HepG2 (cell line): ENCODE measurements around the gene LYRM4. TPM values are rescaled to one million over a fixed set of nuclear protein-coding genes. Genes with fewer than 3 reads are reported as not detected.

Source experiments
- ATAC-seq: fragments of 200-7000 bp; cut with Tn5 transposase; 3 replicates; pipeline ENCODE4 v1.9.1; 2020; ENCODE audit warnings: mild to moderate bottlenecking, moderate library complexity
- BruUV-seq: library from RNA; stranded (reverse); fragments of 400-500 nt; replicated peaks from 2 replicates; lab custom pipeline; 2021; lab: Mats Ljungman, UMichigan
- CTCF ChIA-PET: fragments of 300-600 bp; formaldehyde crosslinking; extraction: SDS; loops from one replicate; lab custom pipeline; 2021; ENCODE audit warnings: low total read pairs, inconsistent platforms, low intra/inter-chr PET ratio; lab: Yijun Ruan, JAX
- POLR2A ChIA-PET: fragments of 350-600 bp; sonication (Branson Sonifier 250); formaldehyde crosslinking; loops from one replicate; lab custom pipeline; 2020; ENCODE audit warnings: antibody characterized with exemption, inconsistent platforms; lab: Yijun Ruan, JAX
- DNase-seq: peaks from one replicate; pipeline ENCODE4 v3.0.0-alpha.2; 2015; ENCODE audit warnings: low spot score
- FAIRE-seq: peaks from 3 replicates; lab custom pipeline; 2011; peaks lifted over from hg19 to GRCh38; lab: Jason Lieb, UNC
- H2AFZ ChIP-seq: one replicate; pipeline ENCODE4 v1.6.1; 2011; ENCODE audit warnings: low read length, inconsistent platforms
- H3K27ac ChIP-seq: fragments of 300-600 bp; 3 replicates; pipeline ENCODE4 v1.8.0; 2011; ENCODE audit warnings: mixed run types, mild to moderate bottlenecking, mixed read lengths, low read length, inconsistent platforms; ENCODE audit not compliant: insufficient read depth; ENCODE audit errors: extremely low read length
- H3K27me3 ChIP-seq, 2 experiments: fragments of 200-600 bp in 1 of 2; 2 replicates in 1 of 2; 3 replicates in 1 of 2; pipeline versions ENCODE4 v1.6.0 to v1.8.0; 2011; ENCODE audit warnings: low read length in 2 of 2, mild to moderate bottlenecking in 2 of 2, moderate library complexity in 2 of 2, inconsistent platforms in 1 of 2; ENCODE audit not compliant: insufficient read depth in 2 of 2, control insufficient read depth in 1 of 2
- H3K36me3 ChIP-seq, 2 experiments: fragments of 200-600 bp in 1 of 2; replicated peaks in 1 of 2; 2 replicates in 1 of 2; 3 replicates in 1 of 2; pipeline versions ENCODE4 v1.5.1 to v1.8.0; 2011; ENCODE audit warnings: low read length in 2 of 2, inconsistent platforms in 1 of 2; ENCODE audit not compliant: insufficient read depth in 2 of 2, control insufficient read depth in 1 of 2
- H3K4me1 ChIP-seq: 2 replicates; pipeline ENCODE4 v1.5.1; 2012; ENCODE audit warnings: low read length, inconsistent platforms; ENCODE audit not compliant: insufficient read depth
- H3K4me2 ChIP-seq: 2 replicates; pipeline ENCODE4 v1.6.0; 2011; ENCODE audit warnings: low read depth, low read length, inconsistent platforms
- H3K4me3 ChIP-seq, 3 experiments: fragments of 200-600 bp in 1 of 3; sonication (generic), shearing (Covaris generic) in 1 of 3; replicated peaks in 1 of 3; 2 replicates each; pipeline ENCODE4 v1.5.1; 2011 to 2016; ENCODE audit warnings: low read length in 3 of 3, inconsistent platforms in 2 of 3, low read depth in 2 of 3, mild to moderate bottlenecking in 2 of 3, control low read depth in 1 of 3, mixed read lengths in 1 of 3; ENCODE audit not compliant: insufficient read depth in 1 of 3
- H3K79me2 ChIP-seq: one replicate; pipeline ENCODE4 v1.6.1; 2011; ENCODE audit warnings: low read length, inconsistent platforms; ENCODE audit not compliant: insufficient read depth
- H3K9ac ChIP-seq: 2 replicates; pipeline ENCODE4 v1.6.0; 2011; ENCODE audit warnings: mild to moderate bottlenecking, low read depth, low read length, inconsistent platforms; ENCODE audit not compliant: insufficient read depth
- H3K9me3 ChIP-seq: 2 replicates; pipeline ENCODE4 v1.5.1; 2012; ENCODE audit warnings: mild to moderate bottlenecking, low read length
- H4K20me1 ChIP-seq: 2 replicates; pipeline ENCODE4 v1.6.0; 2011; ENCODE audit warnings: inconsistent platforms, mild to moderate bottlenecking, low read length, moderate library complexity; ENCODE audit not compliant: insufficient read depth
- GZF1 ChIP-seq: sonication (generic); formaldehyde crosslinking; IDR thresholded peaks from 2 replicates; pipeline ENCODE4 v1.5.1; 2020; ENCODE audit warnings: mild to moderate bottlenecking, missing genetic modification reagents
- PRDM15 ChIP-seq: sonication (generic); formaldehyde crosslinking; IDR thresholded peaks from 2 replicates; pipeline ENCODE4 v1.4.0; 2020; ENCODE audit warnings: missing genetic modification reagents
- ZNF512 ChIP-seq: sonication (generic); formaldehyde crosslinking; IDR thresholded peaks from 2 replicates; pipeline ENCODE4 v1.4.0; 2020; ENCODE audit warnings: mild to moderate bottlenecking, missing genetic modification reagents
- ZNF543 ChIP-seq: sonication (generic); formaldehyde crosslinking; IDR thresholded peaks from 2 replicates; pipeline ENCODE4 v1.4.0; 2020; ENCODE audit warnings: mild to moderate bottlenecking, missing genetic modification reagents
- WGBS: methylation state at CpG from one replicate; pipeline ENCODE4 v1.1.6; 2017; ENCODE audit warnings: low lambda C conversion rate; 5-methylcytosine and 5-hydroxymethylcytosine counted together
- in situ Hi-C: cut with HindIII; loops from 2 replicates; pipeline ENCODE4 v1.10.0; 2017; ENCODE audit warnings: low pct_unique_long_range_greater_than_20kb; ENCODE audit not compliant: extremely low pct_ligation_motif_present
- intact Hi-C: fragments of 100-400 bp; cut with micrococcal nuclease; formaldehyde crosslinking; loops from one replicate; pipeline ENCODE4 v1.10.0; 2022; ENCODE audit not compliant: unreplicated experiment
- polyA plus RNA-seq, 8 experiments: library from polyadenylated mRNA; depleted of rRNA in 3 of 8; stranded (reverse) in 7 of 8; unstranded in 1 of 8; fragments of >200 nt; fragmentation: Illumina TruSeq in 4 of 8; extraction: Trizol in 4 of 8; gene quantifications; 2 replicates each; pipeline versions ENCODE4 v1.2.1 to v1.2.3, GENCODE V29; 2011 to 2016; ENCODE audit warnings: low read depth in 4 of 8, missing spikeins in 1 of 8, mixed read lengths in 1 of 8; ENCODE audit not compliant: insufficient read depth in 1 of 8
- total RNA-seq, 5 experiments: library from RNA; depleted of rRNA; stranded (reverse); fragments of >200 nt; fragmentation: Illumina TruSeq; extraction: Trizol; gene quantifications; 2 replicates each; pipeline ENCODE4 v1.2.3, GENCODE V29; 2016; ENCODE audit warnings: low read depth in 1 of 5

LYRM4 gene
- total and polyA plus RNA-seq, 2 of the 13 experiments (the other 11 are each of a cell fraction or from before 2014, with no cell fraction given), result 64.6 to 67.5 TPM

- H4K20me1 ChIP-seq, result no peaks in the 10 kb centered on the region
- no peak overlapping the region for H3K4me2 ChIP-seq
- WGBS, result 91% methylated on average over 5 of the region's 5 CpGs
- TF ChIP-seq ZNF512 (CRISPR knock-in tag), result no peak
- no peak for TF ChIP-seq PRDM15 (CRISPR knock-in tag)
- TF ChIP-seq GZF1, result no peak
- TF ChIP-seq ZNF543 (CRISPR knock-in tag), result no peak
- intact Hi-C loops (no loop called here), in situ Hi-C loops (no loop called here)
- no peaks in the 10 kb centered on the region for H3K36me3 ChIP-seq
- H3K27me3 ChIP-seq, result no peaks in the 10 kb centered on the region
- H3K4me1 ChIP-seq, result no peaks in the 10 kb centered on the region
- H3K9me3 ChIP-seq, result no peaks in the 10 kb centered on the region
- H3K4me3 ChIP-seq, result no peak overlapping the region
- ChIA-PET POLR2A (no interaction called here), CTCF (no interaction called here)
- ATAC-seq (no peak), DNase-seq (no peak), FAIRE-seq (peak; percentile 8)
- no peaks in the 10 kb centered on the region for H3K79me2 ChIP-seq
- H3K9ac ChIP-seq, result no peak overlapping the region
- no TSS peak for BruUV-seq
- H3K27ac ChIP-seq, result no peak overlapping the region
- no peak overlapping the region for H2AFZ ChIP-seq
These were observed 104.1 kb downstream of the LYRM4 start for GRCh38 chr6:5156627-5157026.
